Esophagus muscularis mucosa (tissue), 4 donors: Measurements from ENCODE around the gene WDR82.

ENCODE experiments used
- CTCF ChIP-seq, 3 experiments: fragments of 200-600 bp in 2 of 3; fragments of 450-650 bp in 1 of 3; sonication (generic) in 2 of 3; IDR thresholded peaks; one replicate each; pipeline ENCODE4 v1.5.1; 2017 to 2019; ENCODE audit warnings: antibody characterized with exemption in 3 of 3, mild to moderate bottlenecking in 2 of 3, moderate library complexity in 1 of 3
- EP300 ChIP-seq: sonication (generic); formaldehyde crosslinking; IDR thresholded peaks from one replicate; pipeline ENCODE4 v1.6.1; 2017; ENCODE audit warnings: antibody characterized with exemption
- POLR2A ChIP-seq: fragments of 450-650 bp; IDR thresholded peaks from one replicate; pipeline ENCODE4 v1.6.1; 2017; ENCODE audit warnings: antibody characterized with exemption, moderate library complexity, mild to moderate bottlenecking, low read depth
- POLR2AphosphoS5 ChIP-seq, 2 donors: sonication (generic); formaldehyde crosslinking; IDR thresholded peaks; one replicate each; pipeline ENCODE4 v1.6.1; 2017; ENCODE audit warnings: antibody characterized with exemption in 2 of 2

GRCh38 chr3:52327486-52328290, 49.2 kb upstream of the WDR82 start:
- TF ChIP-seq CTCF (IDR thresholded peaks at IDR 0.05): no peak
- TF ChIP-seq POLR2A: no peak
- TF ChIP-seq POLR2AphosphoS5 (IDR thresholded peaks at IDR 0.05): no peak
- no peak for TF ChIP-seq EP300
